HepG2 (cell line): ENCODE measurements around the gene TFEB. TPM values are rescaled to one million over a fixed set of nuclear protein-coding genes. Genes with fewer than 3 reads are reported as not detected.

ENCODE experiments used
- ARHGAP35 ChIP-seq: sonication (generic); formaldehyde crosslinking; IDR thresholded peaks from 2 replicates; pipeline ENCODE4 v1.9.0; 2022; ENCODE audit warnings: mild to moderate bottlenecking, inconsistent platforms, moderate library complexity, missing genetic modification reagents, borderline replicate concordance
- BCL6 ChIP-seq: IDR thresholded peaks from 2 replicates; pipeline ENCODE4 v1.6.1; 2016; ENCODE audit warnings: missing genetic modification reagents, missing compliant biosample characterization
- CHD2 ChIP-seq: IDR thresholded peaks from 2 replicates; pipeline ENCODE4 v1.6.1; 2011; ENCODE audit warnings: low read depth, low read length, improper control_type of control experiment
- HHEX ChIP-seq: IDR thresholded peaks from 2 replicates; pipeline ENCODE4 v1.6.1; 2016; ENCODE audit warnings: control low read depth
- HNRNPLL ChIP-seq: fragments of 200-400 bp; formaldehyde crosslinking; IDR thresholded peaks from 2 replicates; pipeline ENCODE4 v1.6.1; 2017; ENCODE audit warnings: mild to moderate bottlenecking, low read depth, low read length; ENCODE audit not compliant: poor library complexity, severe bottlenecking
- IRX3 ChIP-seq: sonication (generic); formaldehyde crosslinking; IDR thresholded peaks from 2 replicates; pipeline ENCODE4 v1.8.1; 2023; ENCODE audit warnings: mild to moderate bottlenecking, low read depth, missing genetic modification reagents, borderline replicate concordance
- LCORL ChIP-seq, 2 experiments: fragments of 450-650 bp in 1 of 2; sonication (generic) in 1 of 2; formaldehyde crosslinking in 1 of 2; IDR thresholded peaks; 2 replicates each; pipeline versions ENCODE4 v1.5.0 to v1.6.1; 2017 to 2020; ENCODE audit warnings: antibody characterized with exemption in 1 of 2, missing genetic modification reagents in 1 of 2
- PLRG1 ChIP-seq: fragments of 450-650 bp; conservative IDR thresholded peaks from 2 replicates; pipeline ENCODE4 v1.6.1; 2016
- TFE3 ChIP-seq: IDR thresholded peaks from 2 replicates; pipeline ENCODE4 v1.6.1; 2016
- TOPORS ChIP-seq: sonication (generic); formaldehyde crosslinking; IDR thresholded peaks from 2 replicates; pipeline ENCODE4 v1.8.0; 2023; ENCODE audit warnings: mild to moderate bottlenecking, missing genetic modification reagents
- WIZ ChIP-seq: sonication (generic); formaldehyde crosslinking; IDR thresholded peaks from 2 replicates; pipeline ENCODE4 v1.5.1; 2020; ENCODE audit warnings: mild to moderate bottlenecking, missing genetic modification reagents
- ZNF280B ChIP-seq: sonication (generic); formaldehyde crosslinking; IDR thresholded peaks from 2 replicates; pipeline ENCODE4 v1.5.0; 2020; ENCODE audit warnings: missing genetic modification reagents, mild to moderate bottlenecking, borderline replicate concordance
- ZNF282 ChIP-seq: fragments of 450-650 bp; IDR thresholded peaks from 2 replicates; pipeline ENCODE4 v1.6.1; 2018; ENCODE audit not compliant: partially characterized antibody
- ZNF34 ChIP-seq: sonication (generic); formaldehyde crosslinking; IDR thresholded peaks from 2 replicates; pipeline ENCODE4 v1.4.0; 2020; ENCODE audit warnings: mild to moderate bottlenecking, missing genetic modification reagents, borderline replicate concordance
- ZNF530 ChIP-seq: sonication (generic); formaldehyde crosslinking; IDR thresholded peaks from 2 replicates; pipeline ENCODE4 v1.5.0; 2020; ENCODE audit warnings: low read depth, mild to moderate bottlenecking, missing genetic modification reagents
- ZNF740 ChIP-seq: sonication (generic); formaldehyde crosslinking; IDR thresholded peaks from 2 replicates; pipeline ENCODE4 v1.4.0; 2020; ENCODE audit warnings: missing genetic modification reagents
- ZNF776 ChIP-seq: sonication (generic); formaldehyde crosslinking; IDR thresholded peaks from 2 replicates; pipeline ENCODE4 v1.4.0; 2020; ENCODE audit warnings: mild to moderate bottlenecking, missing genetic modification reagents
- ZZZ3 ChIP-seq: sonication (generic); formaldehyde crosslinking; IDR thresholded peaks from 2 replicates; pipeline ENCODE4 v1.4.0; 2020; ENCODE audit warnings: missing genetic modification reagents, mild to moderate bottlenecking, borderline replicate concordance
- polyA plus RNA-seq, 8 experiments: library from polyadenylated mRNA; depleted of rRNA in 3 of 8; stranded (reverse) in 7 of 8; unstranded in 1 of 8; fragments of >200 nt; fragmentation: Illumina TruSeq in 4 of 8; extraction: Trizol in 4 of 8; gene quantifications; 2 replicates each; pipeline versions ENCODE4 v1.2.1 to v1.2.3, GENCODE V29; 2011 to 2016; ENCODE audit warnings: low read depth in 4 of 8, missing spikeins in 1 of 8, mixed read lengths in 1 of 8; ENCODE audit not compliant: insufficient read depth in 1 of 8
- total RNA-seq, 5 experiments: library from RNA; depleted of rRNA; stranded (reverse); fragments of >200 nt; fragmentation: Illumina TruSeq; extraction: Trizol; gene quantifications; 2 replicates each; pipeline ENCODE4 v1.2.3, GENCODE V29; 2016; ENCODE audit warnings: low read depth in 1 of 5
- TF ChIP-seq, protein P1 (sequence below): sonication (generic); formaldehyde crosslinking; IDR thresholded peaks from 2 replicates; pipeline ENCODE4 v1.8.0; 2022; ENCODE audit warnings: low read depth, missing genetic modification reagents
- TF ChIP-seq, protein P2 (sequence below): sonication (generic); formaldehyde crosslinking; IDR thresholded peaks from 2 replicates; pipeline ENCODE4 v1.4.0; 2020; ENCODE audit warnings: mild to moderate bottlenecking, missing genetic modification reagents
- TF ChIP-seq, protein P3 (sequence below): sonication (generic); formaldehyde crosslinking; IDR thresholded peaks from 2 replicates; pipeline ENCODE4 v1.4.0; 2020; ENCODE audit warnings: missing genetic modification reagents

Gene TFEB
- total and polyA plus RNA-seq, 2 of the 13 experiments (the other 11 are each of a cell fraction or from before 2014, with no cell fraction given): 13.3 to 18.7 TPM

- TF ChIP-seq TOPORS (CRISPR knock-in tag) (no peak), ZNF776 (CRISPR knock-in tag) (no peak), PLRG1 (no peak), LCORL (IDR thresholded peaks at IDR 0.05) (no peak), LCORL (CRISPR knock-in tag; IDR thresholded peaks at IDR 0.05) (peak; percentile 58; the same call in 1 of the 2 replicates), BCL6 (CRISPR knock-in tag) (no peak; the same call in 1 of the 2 replicates), WIZ (CRISPR knock-in tag) (no peak), ZNF740 (CRISPR knock-in tag) (peak; percentile 87), TFE3 (CRISPR knock-in tag) (no peak), ZNF34 (CRISPR knock-in tag) (no peak), ZNF282 (no peak), HHEX (CRISPR knock-in tag) (no peak), HNRNPLL (no peak), IRX3 (no peak), ZNF280B (CRISPR knock-in tag) (no peak), ZNF530 (no peak), ARHGAP35 (CRISPR knock-in tag) (no peak), ZZZ3 (CRISPR knock-in tag) (no peak), CHD2 (no peak)
- TF ChIP-seq, protein P1, sequence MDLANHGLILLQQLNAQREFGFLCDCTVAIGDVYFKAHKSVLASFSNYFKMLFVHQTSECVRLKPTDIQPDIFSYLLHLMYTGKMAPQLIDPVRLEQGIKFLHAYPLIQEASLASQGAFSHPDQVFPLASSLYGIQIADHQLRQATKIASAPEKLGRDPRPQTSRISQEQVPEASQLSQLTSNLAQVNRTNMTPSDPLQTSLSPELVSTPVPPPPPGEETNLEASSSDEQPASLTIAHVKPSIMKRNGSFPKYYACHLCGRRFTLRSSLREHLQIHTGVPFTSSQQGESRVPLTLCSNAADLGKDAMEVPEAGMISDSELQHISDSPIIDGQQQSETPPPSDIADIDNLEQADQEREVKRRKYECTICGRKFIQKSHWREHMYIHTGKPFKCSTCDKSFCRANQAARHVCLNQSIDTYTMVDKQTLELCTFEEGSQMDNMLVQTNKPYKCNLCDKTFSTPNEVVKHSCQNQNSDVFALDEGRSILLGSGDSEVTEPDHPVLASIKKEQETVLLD (CRISPR knock-in tag): no peak
- TF ChIP-seq, protein P2, sequence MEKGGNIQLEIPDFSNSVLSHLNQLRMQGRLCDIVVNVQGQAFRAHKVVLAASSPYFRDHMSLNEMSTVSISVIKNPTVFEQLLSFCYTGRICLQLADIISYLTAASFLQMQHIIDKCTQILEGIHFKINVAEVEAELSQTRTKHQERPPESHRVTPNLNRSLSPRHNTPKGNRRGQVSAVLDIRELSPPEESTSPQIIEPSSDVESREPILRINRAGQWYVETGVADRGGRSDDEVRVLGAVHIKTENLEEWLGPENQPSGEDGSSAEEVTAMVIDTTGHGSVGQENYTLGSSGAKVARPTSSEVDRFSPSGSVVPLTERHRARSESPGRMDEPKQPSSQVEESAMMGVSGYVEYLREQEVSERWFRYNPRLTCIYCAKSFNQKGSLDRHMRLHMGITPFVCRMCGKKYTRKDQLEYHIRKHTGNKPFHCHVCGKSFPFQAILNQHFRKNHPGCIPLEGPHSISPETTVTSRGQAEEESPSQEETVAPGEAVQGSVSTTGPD (CRISPR knock-in tag): no peak
- TF ChIP-seq, protein P3, sequence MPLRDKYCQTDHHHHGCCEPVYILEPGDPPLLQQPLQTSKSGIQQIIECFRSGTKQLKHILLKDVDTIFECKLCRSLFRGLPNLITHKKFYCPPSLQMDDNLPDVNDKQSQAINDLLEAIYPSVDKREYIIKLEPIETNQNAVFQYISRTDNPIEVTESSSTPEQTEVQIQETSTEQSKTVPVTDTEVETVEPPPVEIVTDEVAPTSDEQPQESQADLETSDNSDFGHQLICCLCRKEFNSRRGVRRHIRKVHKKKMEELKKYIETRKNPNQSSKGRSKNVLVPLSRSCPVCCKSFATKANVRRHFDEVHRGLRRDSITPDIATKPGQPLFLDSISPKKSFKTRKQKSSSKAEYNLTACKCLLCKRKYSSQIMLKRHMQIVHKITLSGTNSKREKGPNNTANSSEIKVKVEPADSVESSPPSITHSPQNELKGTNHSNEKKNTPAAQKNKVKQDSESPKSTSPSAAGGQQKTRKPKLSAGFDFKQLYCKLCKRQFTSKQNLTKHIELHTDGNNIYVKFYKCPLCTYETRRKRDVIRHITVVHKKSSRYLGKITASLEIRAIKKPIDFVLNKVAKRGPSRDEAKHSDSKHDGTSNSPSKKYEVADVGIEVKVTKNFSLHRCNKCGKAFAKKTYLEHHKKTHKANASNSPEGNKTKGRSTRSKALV: no peak
Measured at GRCh38 chr6:41734666-41735426, 562 bp downstream of the TFEB start (continued).
